HG02870 (cell line): ENCODE data around the gene ZBTB20.

Source experiments
- ATAC-seq: cut with Tn5 transposase; IDR thresholded peaks from one replicate; pipeline ENCODE4 v1.9.1; 2021; ENCODE audit warnings: mild to moderate bottlenecking, moderate library complexity; ENCODE audit not compliant: unreplicated experiment

Gene ZBTB20

DNA sequence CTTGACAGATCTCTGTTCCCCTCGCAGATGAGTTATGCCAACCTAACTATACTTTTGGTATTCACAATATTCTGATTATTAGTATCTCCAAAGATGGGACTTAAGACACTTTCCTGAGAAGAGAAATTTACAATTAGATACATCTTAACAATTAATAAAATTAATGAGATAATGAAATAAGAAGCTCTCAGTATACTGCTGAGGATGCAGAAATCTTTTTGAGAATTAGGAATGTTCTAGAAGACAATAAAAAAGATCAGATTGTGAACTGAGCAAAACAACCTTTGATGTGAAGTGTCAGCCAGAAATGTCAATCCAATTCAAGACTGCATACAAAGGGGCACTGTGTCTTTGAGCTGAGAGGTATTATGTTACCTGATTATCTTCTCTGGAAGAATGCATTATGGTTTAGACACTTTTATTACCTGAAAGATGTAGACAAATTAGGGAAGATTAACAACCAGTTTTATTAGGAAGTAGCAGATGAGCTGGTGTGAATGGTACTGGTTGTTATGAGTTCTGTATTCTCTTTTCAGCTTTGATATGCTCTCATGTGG, 590.4 kb downstream of the ZBTB20 start:
- no peak for ATAC-seq

DNA sequence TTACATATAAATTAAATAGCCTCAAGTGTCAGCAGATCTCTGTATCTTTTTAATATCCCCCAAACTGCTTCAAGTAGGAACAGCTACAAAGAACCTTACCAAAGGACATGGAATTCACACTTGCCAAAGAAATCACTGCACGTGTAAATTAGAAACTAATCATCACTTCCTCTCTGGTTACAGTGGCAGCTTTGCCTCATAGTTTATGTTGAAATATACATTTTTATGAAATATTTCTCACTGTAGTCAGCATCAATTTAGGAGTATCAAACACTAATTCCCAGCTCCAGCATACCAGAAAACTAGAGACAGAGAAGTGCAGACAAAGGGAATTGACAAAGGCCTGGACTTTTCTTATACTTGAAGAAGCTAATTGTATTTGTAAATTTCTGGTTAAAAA, 592.4 kb downstream of the ZBTB20 start:
- no peak for ATAC-seq

- no peak for ATAC-seq
Measured at GRCh38 chr3:114553949-114554593, 593.0 kb downstream of the ZBTB20 start.

GRCh38 chr3:114552527-114552812, 594.6 kb downstream of the ZBTB20 start:
- no peak for ATAC-seq

- ATAC-seq = no peak
Measured at GRCh38 chr3:114551770-114552526, 595.1 kb downstream of the ZBTB20 start.

- no peak for ATAC-seq
Measured at GRCh38 chr3:114550165-114550564, 596.9 kb downstream of the ZBTB20 start.

DNA sequence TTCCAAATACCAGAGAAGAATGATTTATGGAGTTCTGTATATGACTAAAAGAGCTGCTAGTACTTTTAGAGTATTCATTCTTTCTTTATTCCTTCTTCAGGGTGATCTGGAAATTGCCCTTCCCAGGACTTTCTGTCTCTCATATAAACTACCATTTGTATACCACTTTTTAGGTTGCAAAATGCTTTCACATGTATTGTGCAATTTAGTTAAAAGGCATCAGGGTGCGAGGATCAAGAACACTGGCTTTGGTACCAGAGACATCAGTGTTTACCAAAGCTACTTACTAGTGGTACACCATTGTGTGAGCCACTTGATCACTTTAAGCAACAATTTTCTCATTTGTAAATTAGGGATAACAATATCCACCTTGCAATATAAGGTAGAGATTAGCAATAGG, 601.9 kb downstream of the ZBTB20 start:
- no peak for ATAC-seq

- no peak for ATAC-seq
Measured at GRCh38 chr3:114542359-114542758, 604.7 kb downstream of the ZBTB20 start.

DNA sequence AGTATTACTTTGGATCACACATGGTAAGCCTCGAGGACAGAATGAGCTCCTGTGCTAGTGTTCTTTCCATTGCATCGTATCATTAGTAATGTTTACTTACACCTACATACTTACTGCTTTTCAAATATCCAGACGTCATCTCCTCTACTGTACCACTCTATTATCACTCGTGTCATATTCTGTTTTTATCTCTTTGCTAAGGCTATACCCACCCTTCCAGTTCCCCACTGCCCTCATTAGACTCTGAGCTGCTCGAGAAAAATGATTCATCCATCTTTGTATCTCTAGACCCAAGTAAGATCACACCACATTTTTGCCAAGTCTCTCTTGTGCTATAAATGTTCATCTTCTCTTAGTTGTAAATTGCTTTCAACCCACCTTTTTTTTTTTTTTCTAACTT, 607.6 kb downstream of the ZBTB20 start:
- no peak for ATAC-seq

- ATAC-seq = no peak
Measured at GRCh38 chr3:114538211-114538610, 608.9 kb downstream of the ZBTB20 start.

GRCh38 chr3:114528517-114528916, 618.6 kb downstream of the ZBTB20 start:
- ATAC-seq = no peak

DNA sequence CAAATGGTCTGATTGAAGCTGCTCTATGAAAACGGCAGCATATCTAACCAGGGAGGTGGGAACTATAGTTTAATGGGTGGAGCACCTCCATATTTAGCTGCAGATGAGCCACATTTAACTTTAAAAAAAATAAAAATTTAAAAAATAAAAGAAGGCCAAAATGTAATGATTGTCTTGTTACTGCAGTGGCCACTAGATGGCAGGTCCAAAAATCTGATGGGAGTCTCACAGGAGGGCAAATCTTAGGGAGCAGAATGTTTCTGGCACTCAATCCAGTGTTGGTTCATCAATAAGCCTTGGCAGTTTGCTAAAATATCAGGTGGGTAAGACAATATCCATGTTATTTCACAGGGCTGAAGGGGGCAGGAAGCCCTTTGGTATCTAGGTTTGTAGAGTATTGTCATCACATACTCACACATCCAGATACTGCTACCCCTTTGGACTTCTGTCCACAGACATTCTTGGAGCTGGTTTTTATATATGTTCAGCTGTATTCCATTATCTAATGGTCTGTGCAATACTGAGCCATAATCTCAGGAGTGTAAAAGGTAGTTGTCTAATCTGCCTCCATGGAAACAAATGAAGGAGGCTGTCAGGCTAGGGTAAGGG, 619.9 kb downstream of the ZBTB20 start:
- no peak for ATAC-seq

DNA sequence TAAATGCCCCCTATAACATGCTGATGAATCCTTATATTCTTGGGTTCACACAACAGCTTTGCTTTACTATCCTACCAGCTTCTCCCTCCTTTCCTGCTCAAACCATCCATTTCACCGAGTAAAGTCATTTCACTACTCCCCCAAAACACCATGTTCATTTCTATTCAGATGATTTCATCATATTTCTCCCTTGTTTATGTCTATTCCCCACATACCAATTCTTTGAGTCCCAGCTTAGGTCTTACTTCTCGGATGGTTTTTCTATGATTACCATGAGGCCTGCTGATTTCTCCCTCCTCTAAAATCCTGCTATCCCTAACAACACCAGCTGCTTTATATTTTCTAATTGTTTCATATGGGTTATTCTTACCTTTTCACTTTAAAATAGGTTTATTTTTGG, 621.8 kb downstream of the ZBTB20 start:
- no peak for ATAC-seq

- no peak for ATAC-seq
Measured at GRCh38 chr3:114519415-114519814, 627.7 kb downstream of the ZBTB20 start.

- ATAC-seq = no peak
Measured at GRCh38 chr3:114518206-114518808, 628.8 kb downstream of the ZBTB20 start.

- ATAC-seq = no peak
Measured at GRCh38 chr3:114510201-114510600, 636.9 kb downstream of the ZBTB20 start.

GRCh38 chr3:114509756-114510155, 637.3 kb downstream of the ZBTB20 start:
- no peak for ATAC-seq

GRCh38 chr3:114508976-114509375, 638.1 kb downstream of the ZBTB20 start:
- no peak for ATAC-seq

- ATAC-seq = no peak
Measured at GRCh38 chr3:114508208-114508607, 638.9 kb downstream of the ZBTB20 start.

- ATAC-seq = no peak
Measured at GRCh38 chr3:114506591-114507300, 640.3 kb downstream of the ZBTB20 start.
